Spleen (tissue), 7 donors: Measurements from ENCODE around the gene SNX13.
"Not testable (repeated sequence)": the region's sequence is repeated elsewhere in the genome, so short reads cannot be mapped to it uniquely, and the experiment has no call there.

Experiments used
- CTCF ChIP-seq, 11 experiments: fragments of 200-600 bp in 7 of 11; fragments of 450-650 bp in 4 of 11; sonication (generic) in 4 of 11; IDR thresholded peaks in 8 of 11; conservative IDR thresholded peaks in 3 of 11; 1 replicate in 7 of 11; 2 replicates in 4 of 11; pipeline versions ENCODE4 v1.4.0 to v1.8.0; 2016 to 2021; ENCODE audit warnings: antibody characterized with exemption in 11 of 11, inconsistent platforms in 4 of 11, mild to moderate bottlenecking in 1 of 11
- POLR2A ChIP-seq, 3 donors: fragments of 450-650 bp; IDR thresholded peaks; one replicate each; pipeline ENCODE4 v1.5.1; 2017; ENCODE audit warnings: antibody characterized with exemption in 3 of 3, mild to moderate bottlenecking in 1 of 3
- POLR2AphosphoS5 ChIP-seq, 3 donors: sonication (generic); formaldehyde crosslinking; IDR thresholded peaks; one replicate each; pipeline ENCODE4 v1.5.1; 2017; ENCODE audit warnings: antibody characterized with exemption in 3 of 3
- donor health status: DM: no; HTN: no; CAD: no; lungs with moderate emphysema.
- donor health status: DM: no; HTN: no; CAD: no.
- donor health status: DM: no; HTN: no; CAD: no.

GRCh38 chr7:17809215-17809614 is 131.1 kb downstream of the SNX13 start:
- not testable (repeated sequence) for TF ChIP-seq CTCF (IDR thresholded peaks at IDR 0.05 in 8 of 11, conservative IDR thresholded peaks at IDR 0.05 in 3 of 11); POLR2A (IDR thresholded peaks at IDR 0.05); POLR2AphosphoS5 (IDR thresholded peaks at IDR 0.05)
